HG03432 (cell line): ENCODE data around the gene FLG.
"Not testable (repeated sequence)": the region's sequence is repeated elsewhere in the genome, so short reads cannot be mapped to it uniquely, and the experiment has no call there.

Experiments used
- ATAC-seq: cut with Tn5 transposase; IDR thresholded peaks from one replicate; pipeline ENCODE4 v1.9.1; 2021; ENCODE audit warnings: mild to moderate bottlenecking, moderate library complexity; ENCODE audit not compliant: unreplicated experiment

Gene FLG

DNA sequence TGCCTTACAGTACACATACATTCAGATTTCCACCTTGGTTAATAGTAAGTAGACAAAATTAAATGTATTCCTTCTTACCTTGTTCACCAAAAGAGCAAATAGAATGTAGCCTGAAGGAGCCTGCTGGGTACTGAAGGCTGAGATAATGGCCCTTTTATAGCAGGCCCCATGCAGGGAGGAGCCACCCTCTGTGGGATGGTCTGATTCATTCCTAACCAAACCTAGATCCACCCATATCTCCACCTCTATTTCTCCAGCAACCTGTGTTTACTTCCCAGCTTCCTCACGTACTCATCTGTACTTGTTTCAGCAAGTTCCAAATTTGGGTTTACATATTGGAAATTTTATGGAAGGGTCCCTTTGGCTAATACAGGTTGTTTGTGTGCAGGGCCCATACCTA lies at the start of gene FLG:
Gene FLG, minus strand, starts transcription at position 129 of the 400 bp plus-strand sequence. CDS start 9,783 bp downstream, outside the sequence.
- no peak for ATAC-seq

DNA sequence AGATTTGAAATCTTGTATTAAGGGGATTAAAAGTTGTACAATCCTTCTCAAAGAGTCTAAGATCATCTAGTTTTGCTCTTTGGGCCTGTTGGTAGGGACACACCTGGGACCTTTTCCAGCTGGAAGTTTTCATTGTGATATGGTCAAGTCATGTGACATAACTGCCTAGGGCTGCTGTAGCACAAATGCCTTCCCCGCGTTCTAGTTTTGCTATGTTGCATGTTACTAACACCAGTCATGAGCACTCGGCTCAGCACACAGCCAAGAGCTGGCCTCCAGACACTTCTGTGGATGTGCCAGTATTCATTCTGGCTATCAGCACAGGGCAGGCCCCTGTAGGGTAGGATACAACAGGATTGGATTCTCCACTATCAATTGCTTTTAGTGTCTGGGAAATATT lies 49.4 kb upstream of the FLG start:
- no peak for ATAC-seq

DNA sequence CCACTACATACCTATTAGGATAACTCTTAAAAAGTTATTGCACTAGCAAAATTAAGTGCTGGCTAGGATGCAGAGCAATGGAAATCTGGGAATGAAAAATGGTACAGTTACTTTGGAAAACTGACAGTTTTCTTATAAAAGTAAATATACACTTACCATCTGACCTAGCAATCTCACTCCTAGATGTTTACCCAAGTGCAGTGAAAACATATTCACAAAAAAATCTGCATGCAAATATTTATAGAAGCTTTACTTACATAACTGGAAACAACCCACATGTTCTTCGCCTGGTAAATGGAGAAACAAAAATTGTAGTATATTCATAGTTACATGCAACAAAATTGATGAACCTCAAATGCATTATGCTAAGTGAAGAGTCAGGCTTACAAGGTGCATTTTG lies 47.6 kb upstream of the FLG start:
- ATAC-seq = no peak

DNA sequence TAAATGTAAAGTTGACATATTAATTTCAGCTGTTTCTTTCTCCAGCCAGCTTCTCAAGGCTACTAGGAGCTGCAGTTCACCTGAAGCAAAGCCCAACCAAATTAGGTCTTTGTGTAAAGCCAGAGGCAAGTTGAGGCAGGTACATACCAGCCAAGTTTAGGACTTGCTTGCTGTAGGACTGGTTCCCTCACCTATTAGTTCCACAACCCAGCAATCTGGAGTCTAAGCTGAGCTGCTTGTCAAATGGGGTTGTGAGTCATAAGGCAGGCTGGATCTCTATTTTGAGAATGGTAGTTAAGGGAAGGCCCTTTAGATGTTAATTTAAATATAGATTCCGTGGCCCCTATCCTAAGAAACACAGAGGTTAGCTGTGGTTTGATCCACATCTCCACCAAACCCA lies 42.4 kb upstream of the FLG start:
- no peak for ATAC-seq

DNA sequence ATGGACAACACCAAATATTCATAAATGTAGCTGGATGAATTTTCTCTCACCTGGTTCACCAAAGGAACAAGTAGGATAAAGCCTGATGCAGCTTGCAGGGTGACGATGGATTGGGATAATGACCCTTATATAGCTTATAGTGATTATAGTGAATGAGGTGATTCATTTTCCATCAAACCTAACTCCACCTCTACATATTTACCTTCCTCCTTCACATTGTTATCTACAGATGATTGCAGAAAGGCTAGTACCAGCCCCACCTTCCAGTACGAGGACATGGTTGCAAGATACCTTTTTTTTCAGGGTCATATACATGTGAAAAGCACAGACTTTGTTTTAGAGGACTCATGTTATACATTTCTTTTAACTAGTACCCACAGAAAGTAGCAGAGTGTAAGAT lies 34.9 kb upstream of the FLG start, which contains the start of gene FLG2:
Gene FLG2, minus strand, starts transcription at position 101 of the 400 bp plus-strand sequence. CDS start 1,122 bp downstream, outside the sequence.
- ATAC-seq = no peak

DNA sequence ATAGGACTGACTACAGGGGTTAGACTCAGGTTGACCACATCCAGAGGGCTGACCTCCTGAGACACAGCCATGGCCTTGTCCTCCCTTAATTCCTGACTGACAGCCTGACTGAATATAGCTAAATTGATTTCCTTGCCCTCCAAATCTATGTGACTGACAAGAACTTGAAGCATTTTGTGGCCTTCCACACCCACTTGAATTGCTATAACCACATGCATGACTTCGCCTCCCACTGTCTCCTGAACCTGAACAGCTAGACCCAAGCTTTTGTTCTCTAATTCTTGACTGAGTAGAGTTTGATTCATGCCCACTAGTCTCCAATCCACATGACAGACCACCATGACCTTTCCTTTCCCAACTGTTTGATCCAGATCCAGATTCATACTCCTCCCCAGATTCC lies 31.7 kb upstream of the FLG start:
- ATAC-seq = no peak

DNA sequence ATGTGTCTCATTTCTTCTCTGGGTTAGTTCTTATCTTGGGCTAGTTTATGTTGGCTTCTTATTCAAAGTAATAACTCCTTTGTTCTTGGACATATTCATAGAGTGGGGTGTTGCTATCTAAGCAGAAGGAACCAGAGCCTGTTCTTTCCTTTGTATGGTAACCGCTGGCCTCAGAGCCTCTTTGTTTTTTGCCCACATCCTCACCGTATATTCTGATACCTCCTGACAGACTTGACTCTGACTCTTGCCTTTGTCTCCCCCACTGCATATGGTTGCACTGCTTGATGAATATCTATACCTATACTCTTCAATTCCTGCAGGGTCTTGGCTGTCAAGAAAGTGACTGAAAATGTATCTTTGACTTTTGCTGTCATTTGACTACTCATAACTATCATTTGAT lies 24.6 kb upstream of the FLG start:
- ATAC-seq = no peak

DNA sequence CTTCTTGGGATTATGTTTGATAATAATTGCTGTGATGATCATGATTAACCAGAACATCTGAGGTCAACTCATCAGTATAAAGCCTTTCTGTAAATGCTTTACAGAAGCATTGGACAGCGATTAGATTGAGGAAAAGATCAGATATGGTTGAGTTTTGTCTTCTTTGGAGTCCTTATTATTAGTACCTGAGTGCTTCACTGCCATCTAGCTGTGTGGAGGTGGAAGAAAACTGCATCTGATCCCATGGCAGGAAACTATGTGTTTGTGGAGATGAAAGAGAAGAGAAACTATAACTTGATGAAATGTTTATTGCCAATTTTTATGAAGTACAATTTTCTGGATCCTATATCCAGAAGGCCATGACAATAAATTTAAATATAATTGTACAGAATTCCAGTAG lies 23.4 kb upstream of the FLG start:
- no peak for ATAC-seq

DNA sequence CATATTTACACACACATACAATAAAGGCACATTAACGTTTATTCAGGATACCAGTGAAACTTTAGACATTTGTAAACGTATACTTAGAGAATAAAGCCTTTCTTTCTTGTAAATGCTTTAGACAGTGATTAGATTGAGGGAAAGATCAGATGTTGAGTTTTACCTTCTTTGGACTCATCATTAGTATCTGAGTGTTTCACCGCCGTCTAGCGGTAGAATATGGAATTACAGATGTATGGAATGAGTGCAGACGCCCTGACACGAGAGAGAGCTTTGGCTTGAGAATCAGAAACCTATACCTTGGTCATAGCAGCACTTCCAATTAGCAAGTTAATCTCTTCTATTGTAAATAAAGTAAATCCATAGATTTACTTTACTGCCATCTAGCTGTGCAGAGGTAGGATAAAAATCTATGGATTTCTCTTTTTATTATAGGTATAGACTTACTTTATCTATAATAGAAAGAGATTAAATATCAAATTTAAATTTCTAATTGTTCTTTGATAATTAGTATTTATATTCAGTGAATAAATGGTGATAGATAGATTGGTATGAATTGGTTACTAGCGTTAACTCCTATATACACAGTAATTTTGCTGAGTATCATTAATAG lies 22.2 kb upstream of the FLG start:
- ATAC-seq = peak; percentile 55

DNA sequence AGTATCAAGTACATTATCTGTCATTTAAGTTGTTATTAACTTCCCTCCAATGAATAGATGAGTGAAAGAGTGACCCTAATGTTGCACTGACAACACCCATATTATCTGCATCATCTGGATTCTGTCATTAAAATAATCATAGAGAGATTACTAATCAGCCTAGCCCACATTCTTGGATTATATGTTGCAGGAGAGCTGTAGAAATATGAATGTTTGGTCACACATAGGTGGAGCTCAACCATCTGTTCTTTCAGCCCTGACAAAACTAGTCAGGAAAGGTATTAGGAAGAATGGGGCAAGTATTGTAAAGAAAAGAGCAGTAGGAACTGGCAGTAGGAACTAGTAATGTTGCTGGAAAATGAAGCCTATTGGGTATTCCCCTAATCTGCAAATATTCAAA lies 19.4 kb upstream of the FLG start:
- no peak for ATAC-seq

DNA sequence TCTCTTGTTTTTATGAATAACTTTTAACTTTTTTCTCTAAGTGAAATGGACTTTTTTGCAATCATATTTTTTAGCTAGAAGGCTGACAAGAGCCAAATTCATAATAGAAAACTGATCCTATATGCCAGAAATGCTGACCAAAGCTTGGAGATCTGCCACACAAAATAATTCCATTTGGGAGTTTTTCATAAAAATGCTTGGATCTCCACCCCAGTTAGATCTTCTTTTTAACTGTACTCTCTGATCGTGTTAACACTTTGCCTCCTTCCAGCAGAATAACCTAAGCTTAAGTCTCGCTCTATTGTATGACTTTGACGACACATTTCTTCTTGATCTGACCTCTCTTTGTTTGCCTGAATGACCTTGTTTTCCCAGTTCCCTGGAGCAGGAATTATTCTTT lies 18.0 kb upstream of the FLG start:
- no peak for ATAC-seq

DNA sequence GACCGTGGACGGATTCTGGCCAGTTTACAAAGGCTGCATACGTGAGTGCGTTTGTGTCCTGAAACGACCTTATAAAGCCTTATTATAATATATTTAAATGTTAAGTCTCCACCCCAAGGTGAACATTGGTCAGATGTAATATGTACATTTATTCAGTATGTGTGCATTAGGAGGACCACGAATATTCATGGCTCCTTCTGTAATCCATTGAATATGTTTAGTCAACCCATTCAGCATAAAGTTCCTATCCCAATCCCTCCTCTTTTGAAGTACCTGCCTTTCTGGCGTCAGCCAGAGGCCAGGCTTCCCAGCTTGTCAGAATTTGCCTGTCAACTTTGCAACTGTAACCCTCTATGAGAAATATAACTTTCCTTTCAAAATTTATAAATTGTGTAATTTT lies 10.4 kb upstream of the FLG start:
- no peak for ATAC-seq

DNA sequence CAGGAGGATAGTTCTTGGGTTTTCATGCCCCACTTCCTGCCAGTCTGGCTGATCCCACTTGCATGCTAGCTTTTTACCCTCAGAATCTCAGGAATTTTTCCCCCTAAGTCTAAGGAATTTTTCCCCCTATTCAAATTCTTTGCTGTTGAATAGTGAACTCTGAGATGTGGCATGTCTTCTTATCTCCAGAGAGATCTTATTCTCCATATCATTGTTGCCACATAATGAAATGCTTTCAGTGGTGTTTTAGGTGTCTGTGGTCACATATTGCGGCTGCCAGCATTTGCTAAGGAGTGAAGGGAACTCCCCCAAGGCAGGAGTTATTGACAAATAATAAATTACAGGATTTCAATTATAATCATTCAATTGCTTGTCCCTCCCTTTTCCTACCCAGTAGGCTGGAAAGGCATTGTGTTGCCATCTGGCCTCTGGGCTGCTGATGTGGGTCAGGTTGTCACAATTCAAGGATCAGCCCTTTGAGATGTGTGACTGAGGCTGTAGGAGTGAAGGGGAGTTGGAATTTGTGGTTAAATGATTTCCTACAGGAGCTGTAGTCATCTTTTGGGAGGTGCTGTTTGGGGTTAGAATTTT lies 3.9 kb upstream of the FLG start:
- ATAC-seq = no peak

DNA sequence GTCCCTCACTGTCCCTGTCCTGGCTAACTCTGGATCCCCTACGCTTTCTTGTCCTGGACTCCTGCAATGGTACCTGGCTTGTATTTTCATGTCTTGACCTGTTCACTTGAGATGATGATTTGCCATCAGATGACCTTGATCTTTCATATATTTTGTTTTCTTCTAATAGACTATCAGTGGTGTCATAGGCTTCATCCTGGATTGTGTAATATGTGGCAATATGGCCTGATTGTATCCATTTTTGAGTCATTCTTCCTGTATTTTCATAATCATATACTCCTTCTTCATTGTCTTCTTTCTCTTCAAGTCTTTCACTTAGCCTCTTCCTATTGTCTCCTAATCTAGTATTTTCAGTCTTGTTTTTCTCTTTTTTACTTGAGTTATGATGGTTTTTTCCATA lies 11.1 kb downstream of the FLG start:
- ATAC-seq = no peak

DNA sequence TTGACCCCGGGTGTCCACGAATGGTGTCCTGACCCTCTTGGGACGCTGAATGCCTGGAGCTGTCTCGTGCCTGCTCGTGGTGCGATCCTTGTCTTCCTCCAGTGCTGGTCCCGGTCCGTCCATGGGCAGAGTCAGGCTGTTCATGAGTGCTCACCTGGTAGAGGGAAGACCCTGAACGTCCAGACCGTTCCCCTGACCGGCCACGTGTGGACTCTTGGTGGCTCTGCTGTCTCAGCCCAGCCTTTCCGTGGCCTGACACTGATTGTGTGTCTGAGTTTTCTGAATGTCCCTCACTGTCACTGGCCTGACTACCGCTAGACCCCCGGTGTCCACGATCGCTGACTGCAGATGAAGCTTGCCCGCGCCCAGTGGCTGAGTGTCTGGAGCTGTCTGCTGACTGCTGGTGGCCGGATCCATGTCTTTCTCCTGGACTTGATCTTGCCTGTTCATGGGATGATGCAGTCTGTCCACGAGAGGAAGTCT lies 11.7 kb downstream of the FLG start:
- ATAC-seq = no peak

DNA sequence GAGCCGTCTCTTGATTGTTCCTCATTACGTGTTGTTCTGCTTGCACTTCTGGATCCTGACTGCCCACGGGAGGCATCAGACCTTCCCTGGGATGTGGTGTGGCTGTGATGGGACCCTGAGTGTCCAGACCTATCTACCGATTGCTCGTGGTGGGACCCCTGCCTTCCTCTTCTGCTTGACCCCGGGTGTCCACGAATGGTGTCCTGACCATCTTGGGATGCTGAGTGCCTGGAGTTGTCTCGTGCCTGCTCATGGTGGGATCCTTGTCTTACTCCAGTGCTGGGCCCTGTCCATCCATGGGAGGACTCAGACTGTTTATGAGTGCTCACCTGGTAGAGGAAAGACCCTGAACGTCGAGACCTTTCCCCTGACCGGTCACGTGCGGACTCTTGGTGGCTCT lies 12.9 kb downstream of the FLG start:
- ATAC-seq = not testable (repeated sequence)

DNA sequence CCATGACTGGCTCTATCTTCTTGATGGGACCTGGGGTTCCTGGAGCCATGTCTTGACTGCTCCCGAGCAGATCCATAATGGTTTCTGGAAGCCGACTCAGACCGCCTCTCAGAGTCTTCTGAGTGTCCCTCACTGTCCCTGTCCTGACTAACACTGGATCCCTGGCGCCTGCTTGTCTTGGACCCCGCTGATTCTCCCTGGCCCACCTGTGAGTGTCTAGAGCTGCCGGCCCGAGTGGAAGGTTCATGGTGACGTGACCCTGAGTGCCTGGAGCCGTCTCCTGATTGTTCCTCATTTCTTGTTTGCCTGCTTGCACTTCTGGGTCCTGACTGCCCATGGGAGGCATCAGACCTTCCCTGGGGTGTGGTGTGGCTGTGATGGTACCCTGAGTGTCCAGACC lies 15.1 kb downstream of the FLG start:
- no peak for ATAC-seq

DNA sequence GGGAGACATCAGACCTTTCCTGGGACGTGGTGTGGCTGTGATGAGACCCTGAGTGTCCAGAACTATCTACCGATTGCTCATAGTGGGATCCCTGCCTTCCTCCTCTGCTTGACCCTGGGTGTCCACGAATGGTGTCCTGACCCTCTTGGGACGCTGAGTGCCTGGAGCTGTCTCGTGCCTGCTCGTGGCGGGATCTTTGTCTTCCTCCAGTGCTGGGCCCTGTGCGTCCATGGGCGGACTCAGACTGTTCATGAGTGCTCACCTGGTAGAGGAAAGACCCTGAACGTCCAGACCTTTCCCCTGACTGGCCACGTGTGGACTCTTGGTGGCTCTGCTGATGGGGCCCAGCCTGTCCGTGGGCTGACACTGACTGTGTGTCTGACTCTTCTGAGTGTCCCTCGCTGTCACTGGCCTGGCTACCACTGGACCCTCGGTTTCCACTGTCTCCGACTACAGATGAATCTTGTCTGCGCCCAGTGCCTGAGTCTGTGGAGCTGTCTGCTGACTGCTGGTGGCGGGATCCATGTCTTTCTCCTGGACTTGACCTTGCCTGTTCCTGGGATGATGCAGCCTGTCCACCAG lies 15.6 kb downstream of the FLG start:
- not testable (repeated sequence) for ATAC-seq

DNA sequence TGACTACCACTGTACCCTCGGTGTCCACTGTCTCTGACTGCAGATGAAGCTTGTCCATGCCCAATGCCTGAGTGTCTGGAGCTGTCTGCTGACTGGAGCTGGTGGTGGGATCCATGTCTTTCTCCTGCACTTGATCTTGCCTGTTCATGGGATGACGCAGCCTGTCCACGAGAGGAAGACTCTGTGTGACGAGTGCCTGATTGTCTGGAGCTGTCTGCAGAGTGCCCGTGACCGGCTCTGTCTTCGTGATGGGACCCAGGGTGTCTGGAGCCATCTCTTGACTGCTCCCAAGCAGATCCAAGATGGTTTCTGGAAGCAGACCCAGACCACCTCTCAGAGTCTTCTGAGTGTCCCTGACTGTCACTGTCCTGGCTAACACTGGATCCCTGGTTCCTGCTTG lies 16.3 kb downstream of the FLG start:
- not testable (repeated sequence) for ATAC-seq

DNA sequence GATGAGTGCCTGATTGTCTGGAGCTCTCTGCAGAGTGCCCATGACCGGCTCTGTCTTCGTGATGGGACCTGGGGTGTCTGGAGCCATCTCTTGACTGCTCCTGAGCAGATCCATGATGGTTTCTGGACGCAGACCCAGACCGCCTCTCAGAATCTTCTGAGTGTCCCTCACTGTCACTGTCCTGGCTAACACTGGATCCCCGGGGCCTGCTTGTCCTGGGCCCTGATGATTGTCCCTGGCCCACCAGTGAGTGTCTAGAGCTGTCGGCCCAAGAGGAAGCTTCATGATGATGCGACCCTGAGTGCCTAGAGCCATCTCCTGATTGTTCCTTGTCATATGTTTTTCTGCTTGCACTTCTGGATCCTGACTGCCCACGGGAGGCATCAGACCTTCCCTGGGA lies 17.1 kb downstream of the FLG start:
- ATAC-seq = not testable (repeated sequence)

DNA sequence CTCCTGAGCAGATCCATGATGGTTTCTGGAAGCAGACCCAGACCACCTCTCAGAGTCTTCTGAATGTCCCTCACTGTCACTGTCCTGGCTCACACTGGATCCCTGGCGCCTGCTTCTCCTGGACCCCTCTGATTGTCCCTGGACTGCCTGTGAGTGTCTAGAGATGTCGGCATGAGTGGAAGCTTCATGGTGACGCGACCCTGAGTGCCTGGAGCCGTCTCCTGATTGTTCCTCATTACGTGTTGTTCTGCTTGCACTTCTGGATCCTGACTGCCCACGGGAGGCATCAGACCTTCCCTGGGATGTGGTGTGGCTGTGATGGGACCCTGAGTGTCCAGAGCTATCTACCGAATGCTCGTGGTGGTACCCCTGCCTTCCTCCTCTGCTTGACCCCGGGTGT lies 18.9 kb downstream of the FLG start:
- ATAC-seq = not testable (repeated sequence)

DNA sequence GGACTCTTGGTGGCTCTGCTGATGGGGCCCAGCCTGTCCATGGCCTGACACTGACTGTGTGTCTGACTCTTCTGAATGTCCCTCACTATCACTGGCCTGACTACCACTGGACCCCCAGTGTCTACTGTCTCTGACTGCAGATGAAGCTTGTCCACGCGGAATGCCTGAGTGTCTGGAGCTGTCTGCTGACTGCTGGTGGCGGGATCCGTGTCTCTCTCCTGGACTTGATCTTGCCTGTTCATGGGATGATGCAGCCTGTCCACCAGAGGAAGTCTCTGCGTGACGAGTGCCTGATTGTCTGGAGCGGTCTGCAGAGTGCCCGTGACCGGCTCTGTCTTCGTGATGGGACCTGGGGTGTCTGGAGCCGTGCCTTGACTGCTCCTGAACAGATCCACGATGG lies 20.3 kb downstream of the FLG start:
- not testable (repeated sequence) for ATAC-seq
